K562 (cell line): ENCODE measurements around the gene CCDC186. TPM values are rescaled to one million over a fixed set of nuclear protein-coding genes. Genes with fewer than 3 reads are reported as not detected.

Source experiments
- ATAC-seq: fragments of 200-7000 bp; cut with Tn5 transposase; 3 replicates; pipeline ENCODE4 v1.9.1; 2020; ENCODE audit warnings: moderate library complexity
- BruUV-seq: library from RNA; stranded (reverse); fragments of 400-500 nt; replicated peaks from 2 replicates; lab custom pipeline; 2021; lab: Mats Ljungman, UMichigan
- CTCF ChIA-PET: fragments of 300-600 bp; formaldehyde crosslinking; extraction: SDS; loops from one replicate; lab custom pipeline; 2021; ENCODE audit warnings: low intra/inter-chr PET ratio; lab: Yijun Ruan, JAX
- POLR2A ChIA-PET: fragments of 300-600, 350-650 bp; sonication (Branson Sonifier 250); formaldehyde crosslinking; extraction: SDS; loops from one replicate; lab custom pipeline; 2021; ENCODE audit warnings: antibody characterized with exemption, inconsistent platforms; lab: Yijun Ruan, JAX
- DNase-seq, 4 experiments: peaks; one replicate each; pipeline versions ENCODE4 v3.0.0 to v3.0.0-alpha.2; 2011 to 2018; ENCODE audit warnings: low spot score in 3 of 4, mixed read lengths in 3 of 4; ENCODE audit errors: extremely low read depth in 1 of 4
- FAIRE-seq: peaks from 2 replicates; lab custom pipeline; 2011; peaks lifted over from hg19 to GRCh38; lab: Jason Lieb, UNC
- H2AFZ ChIP-seq: 2 replicates; pipeline ENCODE4 v1.6.0; 2011; ENCODE audit warnings: low read depth, low read length, control low read depth, inconsistent platforms
- H3K27ac ChIP-seq: fragments of 200-600 bp; 3 replicates; pipeline ENCODE4 v1.8.0; 2011; ENCODE audit warnings: low read depth, mild to moderate bottlenecking, control low read depth, inconsistent platforms, low read length, moderate library complexity, mixed read lengths; ENCODE audit errors: extremely low read depth
- H3K27me3 ChIP-seq, 2 experiments: fragments of 300-600 bp in 1 of 2; 2 replicates in 1 of 2; 3 replicates in 1 of 2; pipeline versions ENCODE4 v1.6.0 to v1.8.0; 2011; ENCODE audit warnings: inconsistent platforms in 2 of 2, low read length in 2 of 2, mild to moderate bottlenecking in 1 of 2, mixed read lengths in 1 of 2, moderate library complexity in 1 of 2; ENCODE audit not compliant: control insufficient read depth in 2 of 2, insufficient read depth in 2 of 2
- H3K36me3 ChIP-seq: fragments of 300-600 bp; 3 replicates; pipeline ENCODE4 v1.8.0; 2011; ENCODE audit warnings: mild to moderate bottlenecking, low read length, inconsistent platforms; ENCODE audit not compliant: control insufficient read depth, insufficient read depth
- H3K4me1 ChIP-seq, 2 experiments: fragments of 200-600 bp in 1 of 2; replicated peaks in 1 of 2; 2 replicates in 1 of 2; 3 replicates in 1 of 2; pipeline versions ENCODE4 v1.5.1 to v1.8.0; 2011; ENCODE audit warnings: inconsistent platforms in 2 of 2, low read length in 2 of 2, mild to moderate bottlenecking in 1 of 2, mixed read lengths in 1 of 2, moderate library complexity in 1 of 2; ENCODE audit not compliant: control insufficient read depth in 2 of 2, insufficient read depth in 2 of 2
- H3K4me2 ChIP-seq: 2 replicates; pipeline ENCODE4 v1.6.1; 2011; ENCODE audit warnings: low read length, control low read depth, inconsistent platforms, mixed read lengths; ENCODE audit not compliant: insufficient read depth
- H3K4me3 ChIP-seq: fragments of 200-600 bp; sonication (generic), shearing (Covaris generic); 2 replicates; pipeline ENCODE4 v1.5.1; 2016; ENCODE audit warnings: control low read depth, inconsistent platforms
- H3K79me2 ChIP-seq: fragments of 200-600 bp; 3 replicates; pipeline ENCODE4 v1.8.0; 2011; ENCODE audit warnings: low read length, inconsistent platforms; ENCODE audit not compliant: control insufficient read depth, insufficient read depth
- H3K9ac ChIP-seq, 2 experiments: 2 replicates each; pipeline versions ENCODE4 v1.6.0 to v1.6.1; 2011; ENCODE audit warnings: low read depth in 2 of 2, low read length in 2 of 2, control low read depth in 1 of 2, inconsistent platforms in 1 of 2, mild to moderate bottlenecking in 1 of 2, mixed read lengths in 1 of 2; ENCODE audit not compliant: insufficient read depth in 1 of 2
- H3K9me1 ChIP-seq: one replicate; pipeline ENCODE4 v1.6.0; 2011; ENCODE audit warnings: inconsistent platforms, mild to moderate bottlenecking, low read length, moderate library complexity; ENCODE audit not compliant: control insufficient read depth, insufficient read depth
- H3K9me3 ChIP-seq: replicated peaks from 2 replicates; pipeline ENCODE4 v1.5.1; 2011; ENCODE audit warnings: low read depth, low read length, inconsistent platforms; ENCODE audit not compliant: control insufficient read depth, insufficient read depth
- H4K20me1 ChIP-seq: replicated peaks from 2 replicates; pipeline ENCODE4 v1.6.1; 2011; ENCODE audit warnings: low read length, inconsistent platforms, mixed read lengths; ENCODE audit not compliant: control insufficient read depth, insufficient read depth
- BHLHE40 ChIP-seq: IDR thresholded peaks from 2 replicates; pipeline ENCODE4 v1.6.1; 2011; ENCODE audit warnings: low read length, improper control_type of control experiment
- CEBPB ChIP-seq: fragments of 450-650 bp; IDR thresholded peaks from 2 replicates; pipeline ENCODE4 v1.6.1; 2016; ENCODE audit warnings: missing genetic modification characterization, missing compliant biosample characterization
- CREB3 ChIP-seq: fragments of 450-650 bp; conservative IDR thresholded peaks from 2 replicates; pipeline ENCODE4 v1.6.1; 2016; ENCODE audit warnings: missing genetic modification characterization, low read depth, mild to moderate bottlenecking, missing compliant biosample characterization, moderate library complexity
- ETV1 ChIP-seq: fragments of 450-650 bp; conservative IDR thresholded peaks from 2 replicates; pipeline ENCODE4 v1.6.1; 2016; ENCODE audit warnings: missing genetic modification characterization, control low read depth, low read depth, missing compliant biosample characterization
- NCOA1 ChIP-seq: fragments of 450-650 bp; IDR thresholded peaks from 2 replicates; pipeline ENCODE4 v1.6.1; 2016; ENCODE audit warnings: low read depth
- NCOR1 ChIP-seq: fragments of 450-650 bp; IDR thresholded peaks from 2 replicates; pipeline ENCODE4 v1.6.1; 2016; ENCODE audit warnings: mild to moderate bottlenecking, moderate library complexity
- PKNOX1 ChIP-seq: fragments of 450-650 bp; IDR thresholded peaks from 2 replicates; pipeline ENCODE4 v1.6.1; 2016
- SP2 ChIP-seq: IDR thresholded peaks from 2 replicates; pipeline ENCODE4 v1.6.1; 2011; ENCODE audit warnings: mild to moderate bottlenecking, low read depth, low read length, moderate library complexity; ENCODE audit not compliant: poor library complexity, severe bottlenecking; ENCODE audit errors: extremely low read depth
- ZFP30 ChIP-seq: fragments of 250-450 bp; sonication (Bioruptor Pico); IDR thresholded peaks from 2 replicates; pipeline ENCODE4 v1.8.0; 2022; ENCODE audit warnings: moderate library complexity, mild to moderate bottlenecking, inconsistent platforms, borderline replicate concordance
- WGBS: fragments of 100-300 bp; shearing (Covaris generic); methylation state at CpG from one replicate; pipeline ENCODE4 v1.1.6; 2016; ENCODE audit warnings: low coverage, mixed read lengths; ENCODE audit not compliant: insufficient coverage; ENCODE audit errors: missing lambda C conversion rate; 5-methylcytosine and 5-hydroxymethylcytosine counted together
- in situ Hi-C: fragments of 300-500 bp; cut with MboI; formaldehyde crosslinking; loops from 4 replicates; pipeline ENCODE4 v1.15.0; 2018; ENCODE audit warnings: inconsistent platforms, mixed read lengths
- intact Hi-C: fragments of 100-400 bp; cut with micrococcal nuclease; formaldehyde crosslinking; loops from 2 replicates; pipeline ENCODE4 v1.14.2; 2022
- polyA plus RNA-seq, 8 experiments: library from polyadenylated mRNA; depleted of rRNA in 4 of 8; stranded (reverse) in 5 of 8; unstranded in 3 of 8; fragments of >200 nt; fragmentation: Nextera tagmentation in 2 of 8; fragmentation: Illumina TruSeq in 1 of 8; extraction: Ambion mirVana in 2 of 8; extraction: Trizol in 1 of 8; gene quantifications; 2 replicates each; pipeline versions ENCODE4 v1.2.1 to v1.2.3, GENCODE V29; 2011 to 2014; ENCODE audit warnings: inconsistent platforms in 1 of 8, missing spikeins in 1 of 8
- total RNA-seq, 7 experiments: library from RNA; depleted of rRNA in 6 of 7; stranded (reverse); fragments of >200 nt in 6 of 7; fragmentation: Illumina TruSeq in 2 of 7; extraction: Trizol in 2 of 7; gene quantifications; 2 replicates each; pipeline versions ENCODE4 v1.2.1 to v1.2.3, GENCODE V29; 2011 to 2021; ENCODE audit warnings: low replicate concordance in 1 of 7

The CCDC186 gene
- total and polyA plus RNA-seq, 9 of the 15 experiments (the other 6 are each of a cell fraction or from before 2014, with no cell fraction given) = 2.0 to 7.5 (median 4.7) TPM

DNA sequence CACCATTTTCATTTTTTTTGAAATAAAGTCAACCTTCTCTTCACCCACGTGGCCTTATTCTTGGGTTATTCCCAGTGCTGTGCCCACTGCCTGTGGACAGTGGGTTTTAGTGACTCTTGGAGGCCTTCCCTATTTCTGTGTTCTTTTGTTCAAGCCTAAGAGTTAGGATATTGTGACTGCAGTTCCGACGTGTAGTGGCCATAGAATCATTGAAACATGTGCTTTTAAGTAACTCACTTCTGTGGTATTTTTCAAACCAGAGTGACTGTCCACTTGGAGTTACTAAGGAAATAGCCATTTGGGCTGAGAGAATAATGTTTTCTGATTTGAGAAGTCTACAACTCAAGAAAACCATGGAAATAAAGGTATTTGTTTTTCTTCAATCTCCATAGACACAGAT, 28.8 kb upstream of the CCDC186 start (continued):
- TF ChIP-seq CREB3 (no peak), ZFP30 (CRISPR knock-in tag) (no peak), CEBPB (tag) (no peak), NCOR1 (no peak), ETV1 (tag) (no peak), PKNOX1 (no peak)

- H3K27me3 ChIP-seq = peaks cover 0 to 11% of the 10 kb centered on the region in 2 experiments; a peak in 2 of 5 replicates
- no peaks in the 10 kb centered on the region for H3K36me3 ChIP-seq
- no peaks in the 10 kb centered on the region for H3K9me1 ChIP-seq
- no peak overlapping the region for H3K4me3 ChIP-seq
- ATAC-seq = no peak
- H3K9me3 ChIP-seq = no peaks in the 10 kb centered on the region
- 10% methylated on average over 4 of the region's 4 CpGs for WGBS
- no TSS peak for BruUV-seq
- ChIA-PET CTCF (no interaction called here), POLR2A (interaction anchor here (1.1 kb wide), 1 partner anchor 18 kb away, joined by 3 read pairs; no protein-coding TSS in a partner anchor)
- no peak overlapping the region for H2AFZ ChIP-seq
- FAIRE-seq = no peak
- no peaks in the 10 kb centered on the region for H3K4me1 ChIP-seq
- H3K79me2 ChIP-seq = no peaks in the 10 kb centered on the region
- H3K9ac ChIP-seq = no peak overlapping the region
- in situ Hi-C loops (no loop called here), intact Hi-C loops (no loop called here)
- TF ChIP-seq BHLHE40 (no peak), NCOA1 (no peak), SP2 (no peak)
- H3K4me2 ChIP-seq = no peak overlapping the region
- H3K27ac ChIP-seq = no peak overlapping the region
- no peak for DNase-seq
- H4K20me1 ChIP-seq = no peaks in the 10 kb centered on the region
Observed at GRCh38 chr10:114199239-114199638, 25.2 kb upstream of the CCDC186 start.
